ENCODE results near the gene ACBD6.

DNA sequence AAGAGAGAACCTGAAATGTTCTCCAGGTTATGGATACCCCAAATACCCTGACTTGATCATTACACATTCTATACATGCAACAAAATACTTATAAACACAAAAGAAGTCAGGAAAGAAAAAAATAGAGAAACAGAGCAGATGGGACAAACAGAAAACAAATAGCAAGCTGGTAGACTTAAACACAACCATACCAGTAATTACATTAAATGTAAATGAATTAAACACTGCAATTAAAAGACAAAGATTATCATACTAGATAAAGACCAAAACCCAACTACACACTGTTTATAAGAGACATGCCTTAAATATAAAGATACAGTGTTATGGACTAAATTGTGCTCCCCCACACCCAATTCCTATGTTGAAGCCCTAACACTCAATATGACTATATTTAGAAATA lies 117.2 kb downstream of the ACBD6 start:
- no peak for TF ChIP-seq CTCF (IDR thresholded peaks at IDR 0.05)
- no peak for TF ChIP-seq POLR2A (IDR thresholded peaks at IDR 0.05)
